GM13977 (cell line): ENCODE results near the gene SLC19A3.

Source experiments
- DNase-seq: peaks from one replicate; pipeline ENCODE4 v3.0.0; 2012; ENCODE audit warnings: low spot score
- CTCF ChIP-seq: IDR thresholded peaks from 2 replicates; pipeline ENCODE4 v1.5.1; 2012; ENCODE audit warnings: mild to moderate bottlenecking, control low read depth; ENCODE audit not compliant: insufficient read depth; ENCODE audit errors: extremely low read depth, missing control alignments
- in situ Hi-C: fragments of 300-500 bp; cut with MboI; formaldehyde crosslinking; loops from one replicate; pipeline ENCODE4 v1.12.0; 2022; ENCODE audit warnings: low sequenced_read_pairs, low pct_unique_long_range_greater_than_20kb, mixed read lengths, inconsistent platforms; ENCODE audit not compliant: unreplicated experiment

SLC19A3 gene

GRCh38 chr2:227703961-227704360, 13.9 kb downstream of the SLC19A3 start:
- no peak for TF ChIP-seq CTCF
- DNase-seq: no peak
- in situ Hi-C loops: no loop called here

- no peak for DNase-seq
- no peak for TF ChIP-seq CTCF
- in situ Hi-C loops: no loop called here
Observed at GRCh38 chr2:227703280-227703732, 14.5 kb downstream of the SLC19A3 start.

GRCh38 chr2:227701556-227701955, 16.3 kb downstream of the SLC19A3 start:
- no peak for TF ChIP-seq CTCF
- in situ Hi-C loops: no loop called here
- no peak for DNase-seq

- TF ChIP-seq CTCF: no peak
- DNase-seq: no peak
- in situ Hi-C loops: no loop called here
Observed at GRCh38 chr2:227696990-227697679, 20.7 kb downstream of the SLC19A3 start.

- in situ Hi-C loops: no loop called here
- DNase-seq: no peak
- no peak for TF ChIP-seq CTCF
Observed at GRCh38 chr2:227687189-227687588, 30.6 kb downstream of the SLC19A3 start.

GRCh38 chr2:227684258-227684657, 33.6 kb downstream of the SLC19A3 start:
- TF ChIP-seq CTCF: no peak
- DNase-seq: no peak
- in situ Hi-C loops: no loop called here
